GM12892 (cell line): ENCODE results near the gene TTC33.
"Not testable (repeated sequence)": the region's sequence is repeated elsewhere in the genome, so short reads cannot be mapped to it uniquely, and the experiment has no call there.

Experiments
- POLR2A ChIP-seq: IDR thresholded peaks from 2 replicates; pipeline ENCODE4 v1.6.1; 2011; ENCODE audit warnings: low read depth, low read length, control low read depth
- POLR2AphosphoS5 ChIP-seq: IDR thresholded peaks from 2 replicates; pipeline ENCODE4 v1.6.1; 2011; ENCODE audit warnings: low read depth, low read length, control low read depth

- not testable (repeated sequence) for TF ChIP-seq POLR2A, POLR2AphosphoS5
These were observed 53.7 kb downstream of the TTC33 start for GRCh38 chr5:40702027-40702426.
